ENCODE data around the gene SLC13A5.

SLC13A5 gene

GRCh38 chr17:6674586-6674985 is 38.6 kb downstream of the SLC13A5 start:
- TF ChIP-seq CTCF (IDR thresholded peaks at IDR 0.05; ENCODE audit: insufficient read depth, low read depth, low read length, missing control alignments): no peak
- H3K4me3 ChIP-seq (ENCODE audit: low read depth, low read length): no peak overlapping the region
- no peak for DNase-seq (ENCODE audit: low read depth)

- H3K4me3 ChIP-seq (ENCODE audit: low read depth, low read length): no peak overlapping the region
- no peak for TF ChIP-seq CTCF (IDR thresholded peaks at IDR 0.05; ENCODE audit: insufficient read depth, low read depth, low read length, missing control alignments)
- no peak for DNase-seq (ENCODE audit: low read depth)
These were observed 41.7 kb downstream of the SLC13A5 start for GRCh38 chr17:6671431-6671830.

GRCh38 chr17:6670999-6671398 is 42.2 kb downstream of the SLC13A5 start:
- no peak overlapping the region for H3K4me3 ChIP-seq (ENCODE audit: low read depth, low read length)
- TF ChIP-seq CTCF (IDR thresholded peaks at IDR 0.05; ENCODE audit: insufficient read depth, low read depth, low read length, missing control alignments): no peak
- DNase-seq (ENCODE audit: low read depth): no peak

GRCh38 chr17:6670571-6670970 is 42.6 kb downstream of the SLC13A5 start:
- TF ChIP-seq CTCF (IDR thresholded peaks at IDR 0.05; ENCODE audit: insufficient read depth, low read depth, low read length, missing control alignments): no peak
- no peak for DNase-seq (ENCODE audit: low read depth)
- H3K4me3 ChIP-seq (ENCODE audit: low read depth, low read length): no peak overlapping the region

GRCh38 chr17:6669479-6670212 is 43.5 kb downstream of the SLC13A5 start:
- TF ChIP-seq CTCF (IDR thresholded peaks at IDR 0.05; ENCODE audit: insufficient read depth, low read depth, low read length, missing control alignments): no peak
- H3K4me3 ChIP-seq (ENCODE audit: low read depth, low read length): no peak overlapping the region
- DNase-seq (ENCODE audit: low read depth): no peak

GRCh38 chr17:6668727-6669425 is 44.3 kb downstream of the SLC13A5 start:
- no peak for TF ChIP-seq CTCF (IDR thresholded peaks at IDR 0.05; ENCODE audit: insufficient read depth, low read depth, low read length, missing control alignments)
- no peak for DNase-seq (ENCODE audit: low read depth)
- H3K4me3 ChIP-seq (ENCODE audit: low read depth, low read length): no peak overlapping the region
